SK-N-SH (cell line): ENCODE measurements around the gene DENND2C. TPM values are rescaled to one million over a fixed set of nuclear protein-coding genes. Genes with fewer than 3 reads are reported as not detected.
"Not testable (repeated sequence)": the region's sequence is repeated elsewhere in the genome, so short reads cannot be mapped to it uniquely, and the experiment has no call there.

ENCODE experiments used
- CTCF ChIA-PET: fragments of 300-600, 350-600 bp; formaldehyde crosslinking; extraction: SDS; loops from one replicate; lab custom pipeline; 2021; lab: Yijun Ruan, JAX
- POLR2A ChIA-PET: fragments of 350-600 bp; sonication (Branson Sonifier 250); formaldehyde crosslinking; extraction: SDS; loops from one replicate; lab custom pipeline; 2020; ENCODE audit warnings: antibody characterized with exemption, inconsistent platforms; lab: Yijun Ruan, JAX
- DNase-seq: peaks from one replicate; pipeline ENCODE4 v3.0.0; 2012
- H2AFZ ChIP-seq: fragments of 200-600 bp; sonication (generic); 2 replicates; pipeline ENCODE4 v1.8.1; 2016; ENCODE audit warnings: antibody characterized with exemption, mild to moderate bottlenecking, low read depth
- H3F3A ChIP-seq: fragments of 200-600 bp; sonication (generic); replicated peaks from 2 replicates; pipeline ENCODE3; 2016; ENCODE audit warnings: antibody characterized with exemption, mild to moderate bottlenecking; ENCODE audit not compliant: insufficient read depth
- H3K27ac ChIP-seq, 2 experiments: fragments of 200-500 bp in 1 of 2; fragments of 200-600 bp in 1 of 2; sonication (Bioruptor generic) in 1 of 2; sonication (generic), shearing (Covaris generic) in 1 of 2; 2 replicates each; pipeline versions ENCODE4 v1.5.1 to v1.6.1; 2014 to 2016; ENCODE audit warnings: low read depth in 2 of 2, inconsistent platforms in 1 of 2, low read length in 1 of 2, mild to moderate bottlenecking in 1 of 2, mixed read lengths in 1 of 2
- H3K27me3 ChIP-seq: fragments of 200-600 bp; sonication (generic), shearing (Covaris generic); 2 replicates; pipeline ENCODE4 v1.6.1; 2016; ENCODE audit warnings: mixed run types; ENCODE audit not compliant: insufficient read depth
- H3K36me3 ChIP-seq, 2 experiments: fragments of 200-500 bp in 1 of 2; fragments of 200-600 bp in 1 of 2; sonication (Bioruptor generic) in 1 of 2; sonication (generic) in 1 of 2; replicated peaks in 1 of 2; 2 replicates each; pipeline versions ENCODE3 to v1.5.1; 2014 to 2016; ENCODE audit warnings: low read length in 1 of 2, mild to moderate bottlenecking in 1 of 2; ENCODE audit not compliant: insufficient read depth in 2 of 2, control insufficient read depth in 1 of 2
- H3K4me1 ChIP-seq, 2 experiments: fragments of 200-500 bp in 1 of 2; fragments of 200-600 bp in 1 of 2; sonication (Bioruptor generic) in 1 of 2; sonication (generic), shearing (Covaris generic) in 1 of 2; 2 replicates each; pipeline versions ENCODE4 v1.5.1 to v1.6.1; 2014 to 2016; ENCODE audit warnings: low read depth in 1 of 2, low read length in 1 of 2, mixed run types in 1 of 2; ENCODE audit not compliant: insufficient read depth in 2 of 2, control insufficient read depth in 1 of 2
- H3K4me2 ChIP-seq: fragments of 200-600 bp; sonication (generic), shearing (Covaris generic); 2 replicates; pipeline ENCODE4 v1.6.1; 2017; ENCODE audit warnings: mixed run types
- H3K4me3 ChIP-seq, 2 experiments: fragments of 200-500 bp in 1 of 2; fragments of 200-600 bp in 1 of 2; sonication (Bioruptor generic) in 1 of 2; sonication (generic), shearing (Covaris generic) in 1 of 2; 2 replicates each; pipeline versions ENCODE4 v1.5.1 to v1.8.1; 2014 to 2016; ENCODE audit warnings: low read depth in 2 of 2, inconsistent platforms in 1 of 2, low read length in 1 of 2, mild to moderate bottlenecking in 1 of 2, mixed read lengths in 1 of 2, moderate library complexity in 1 of 2
- H3K79me2 ChIP-seq: fragments of 200-600 bp; sonication (generic); 2 replicates; pipeline ENCODE4 v1.8.1; 2017; ENCODE audit warnings: mild to moderate bottlenecking; ENCODE audit not compliant: insufficient read depth
- H3K9ac ChIP-seq: fragments of 200-600 bp; sonication (generic); 2 replicates; pipeline ENCODE4 v1.6.1; 2017; ENCODE audit warnings: mixed run types
- H3K9me2 ChIP-seq: fragments of 200-600 bp; sonication (generic); 2 replicates; pipeline ENCODE4 v1.6.1; 2017; ENCODE audit warnings: mixed run types
- H3K9me3 ChIP-seq: fragments of 200-600 bp; sonication (generic); 2 replicates; pipeline ENCODE4 v1.6.1; 2017; ENCODE audit warnings: mixed run types, mild to moderate bottlenecking, moderate library complexity
- H4K20me1 ChIP-seq: fragments of 200-600 bp; sonication (generic); 2 replicates; pipeline ENCODE4 v1.6.1; 2017; ENCODE audit warnings: mild to moderate bottlenecking, mixed run types; ENCODE audit not compliant: insufficient read depth
- CHD2 ChIP-seq: fragments of 150-350 bp; IDR thresholded peaks from 2 replicates; pipeline ENCODE4 v1.6.1; 2018; ENCODE audit warnings: low read length; ENCODE audit not compliant: partially characterized antibody
- CTCF ChIP-seq: fragments of 200-600 bp; sonication (generic); IDR thresholded peaks from 2 replicates; pipeline ENCODE4 v1.6.1; 2017; ENCODE audit warnings: antibody characterized with exemption, mild to moderate bottlenecking, moderate library complexity
- ELF1 ChIP-seq: IDR thresholded peaks from 2 replicates; pipeline ENCODE4 v1.4.0; 2012
- FOSL2 ChIP-seq: IDR thresholded peaks from 2 replicates; pipeline ENCODE4 v1.4.0; 2012; ENCODE audit warnings: low read depth, mild to moderate bottlenecking, moderate library complexity, borderline replicate concordance
- FOXJ3 ChIP-seq: sonication (generic); formaldehyde crosslinking; IDR thresholded peaks from 2 replicates; pipeline ENCODE4 v1.5.1; 2020; ENCODE audit warnings: mild to moderate bottlenecking, missing genetic modification reagents
- MXI1 ChIP-seq: IDR thresholded peaks from 2 replicates; pipeline ENCODE4 v1.6.1; 2012; ENCODE audit warnings: mild to moderate bottlenecking, low read depth, low read length, improper control_type of control experiment
- NRF1 ChIP-seq: IDR thresholded peaks from 2 replicates; pipeline ENCODE4 v1.6.1; 2012; ENCODE audit warnings: low read depth, mild to moderate bottlenecking, low read length
- TEAD4 ChIP-seq: IDR thresholded peaks from 2 replicates; pipeline ENCODE4 v1.4.0; 2012; ENCODE audit warnings: mild to moderate bottlenecking, borderline replicate concordance; ENCODE audit not compliant: insufficient read depth
- YY1 ChIP-seq: IDR thresholded peaks from 2 replicates; pipeline ENCODE4 v1.4.0; 2012; ENCODE audit warnings: low read depth, mild to moderate bottlenecking
- ZBTB33 ChIP-seq: IDR thresholded peaks from 2 replicates; pipeline ENCODE4 v1.4.0; 2012; ENCODE audit warnings: low read depth, borderline replicate concordance
- WGBS: methylation state at CpG from one replicate; pipeline ENCODE4 v1.1.6; 2017; ENCODE audit warnings: low lambda C conversion rate; 5-methylcytosine and 5-hydroxymethylcytosine counted together
- polyA plus RNA-seq, 3 experiments: library from polyadenylated mRNA; depleted of rRNA; stranded (reverse); fragments of >200 nt; gene quantifications; 2 replicates each; pipeline ENCODE4 v1.2.3, GENCODE V29; 2012

Gene DENND2C
- polyA plus RNA-seq, 1 of the 3 experiments (the other 2 are of a cell fraction) = 0.03 TPM

- no peak overlapping the region for H3K4me3 ChIP-seq
- H3K79me2 ChIP-seq = no peaks in the 10 kb centered on the region
- no peak for DNase-seq
- no peaks in the 10 kb centered on the region for H3K4me1 ChIP-seq
- POLR2A ChIA-PET = no interaction called here
- H3K9me3 ChIP-seq = no peaks in the 10 kb centered on the region
- no peak overlapping the region for H3K27ac ChIP-seq
- H3K4me2 ChIP-seq = no peak overlapping the region
- no peaks in the 10 kb centered on the region for H4K20me1 ChIP-seq
- H3K27me3 ChIP-seq = no peaks in the 10 kb centered on the region
- H2AFZ ChIP-seq = no peak overlapping the region
- peaks cover 18 to 20% of the 10 kb centered on the region in 2 experiments for H3K36me3 ChIP-seq
- H3F3A ChIP-seq = no peaks in the 10 kb centered on the region
- H3K9me2 ChIP-seq = no peaks in the 10 kb centered on the region
- TF ChIP-seq FOSL2 (no peak), NRF1 (no peak), TEAD4 (no peak), MXI1 (no peak), ZBTB33 (no peak), YY1 (no peak), CTCF (no peak), FOXJ3 (no peak), ELF1 (no peak), CHD2 (no peak)
- TF ChIP-seq, all 33 proteins: peak for 0
- H3K9ac ChIP-seq = no peak overlapping the region
- CTCF ChIA-PET = interaction anchor here (0.9 kb wide), 1 partner anchor 8 kb away, joined by 3 read pairs; no protein-coding TSS in a partner anchor
Observed at GRCh38 chr1:114564141-114564540, 105.7 kb downstream of the DENND2C start.

- POLR2A ChIA-PET, CTCF ChIA-PET: not testable (repeated sequence)
Observed at GRCh38 chr1:114562978-114563510, 106.8 kb downstream of the DENND2C start.

More at GRCh38 chr1:114562978-114563510, 106.8 kb downstream of the DENND2C start:
- DNase-seq, H3K27me3 ChIP-seq, H3K4me3 ChIP-seq, H3K4me2 ChIP-seq, H3K27ac ChIP-seq, H3K79me2 ChIP-seq, H3K9me2 ChIP-seq, H3K4me1 ChIP-seq, H3F3A ChIP-seq, H2AFZ ChIP-seq, H3K9ac ChIP-seq, H3K9me3 ChIP-seq, H4K20me1 ChIP-seq: not testable (repeated sequence)
- peaks cover 9 to 16% of the 10 kb centered on the region in 2 experiments for H3K36me3 ChIP-seq
- 88% methylated on average over 3 of the region's 3 CpGs for WGBS
